ENCODE measurements around the gene TBCB.

DNA sequence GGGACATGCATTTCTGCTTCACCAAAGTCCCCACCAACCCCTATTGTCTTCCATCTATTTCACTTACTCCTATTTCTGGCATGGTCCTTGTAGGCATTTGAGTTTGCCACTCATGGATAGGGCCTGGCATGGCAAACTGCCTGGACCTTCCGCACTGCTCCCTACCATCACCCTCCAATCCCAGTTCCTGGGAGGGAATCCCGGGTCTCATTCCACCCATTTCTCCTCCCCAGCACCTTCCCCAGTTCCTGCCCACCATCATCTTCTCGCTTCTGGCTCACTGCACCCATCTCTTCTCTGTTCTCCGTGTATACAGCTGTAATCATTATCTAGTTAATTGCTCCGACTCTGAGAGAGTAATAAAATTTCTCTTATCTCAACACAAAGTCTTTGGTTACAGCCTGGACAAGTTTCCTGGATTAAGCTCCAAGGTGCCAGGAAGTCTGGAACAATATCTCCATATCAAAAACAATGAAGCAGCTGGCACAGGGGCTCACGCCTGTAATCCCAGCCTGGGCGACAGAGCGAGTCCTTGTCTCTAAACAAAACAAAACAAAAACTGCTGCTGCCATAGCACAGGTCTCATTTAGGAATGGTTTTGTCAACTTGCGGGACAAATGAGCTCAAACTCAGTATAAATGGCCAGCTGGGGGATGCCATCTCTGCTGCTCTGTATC, 54.0 kb downstream of the TBCB start:
- TF ChIP-seq CTCF (IDR thresholded peaks at IDR 0.05; ENCODE audit: insufficient read depth, low read length, poor library complexity, severe bottlenecking) (no peak), EZH2phosphoT487 (conservative IDR thresholded peaks at IDR 0.05; ENCODE audit: low read length) (no peak)

Measured in SU-DHL-6 (cell line).